Smooth muscle cell (in vitro differentiated cells): Measurements from ENCODE around the gene FXYD6. TPM values are rescaled to one million over a fixed set of nuclear protein-coding genes. Genes with fewer than 3 reads are reported as not detected.

ENCODE experiments used
- DNase-seq: peaks from one replicate; lab custom pipeline; 2025; ENCODE audit not compliant: unreplicated experiment; lab: John Stamatoyannopoulos, UW
- H2AFZ ChIP-seq: fragments of 200-600 bp; sonication (generic); 2 replicates; pipeline ENCODE4 v1.6.0; 2016; ENCODE audit warnings: antibody characterized with exemption, low read depth, mild to moderate bottlenecking
- H3F3A ChIP-seq: fragments of 200-600 bp; sonication (generic); 2 replicates; pipeline ENCODE4 v1.6.0; 2017; ENCODE audit warnings: antibody characterized with exemption, low read depth
- H3K27ac ChIP-seq: fragments of 200-600 bp; sonication (generic); 2 replicates; pipeline ENCODE4 v1.5.1; 2016; ENCODE audit warnings: low read depth, mild to moderate bottlenecking
- H3K27me3 ChIP-seq: fragments of 200-600 bp; sonication (generic); 2 replicates; pipeline ENCODE4 v1.6.1; 2016; ENCODE audit warnings: low read depth, mild to moderate bottlenecking
- H3K36me3 ChIP-seq: fragments of 200-600 bp; sonication (generic); 2 replicates; pipeline ENCODE4 v1.5.1; 2016; ENCODE audit warnings: low read depth
- H3K4me1 ChIP-seq: fragments of 200-600 bp; sonication (generic); 2 replicates; pipeline ENCODE4 v1.5.1; 2016; ENCODE audit warnings: low read depth
- H3K4me2 ChIP-seq: fragments of 200-600 bp; sonication (generic); 2 replicates; pipeline ENCODE4 v1.6.0; 2016; ENCODE audit warnings: mild to moderate bottlenecking
- H3K4me3 ChIP-seq: fragments of 200-600 bp; sonication (generic); 2 replicates; pipeline ENCODE4 v1.5.1; 2016; ENCODE audit warnings: mild to moderate bottlenecking
- H3K79me2 ChIP-seq: fragments of 200-600 bp; sonication (generic); 2 replicates; pipeline ENCODE4 v1.6.0; 2016; ENCODE audit warnings: low read depth, mild to moderate bottlenecking
- H3K9ac ChIP-seq: fragments of 200-600 bp; sonication (generic); 2 replicates; pipeline ENCODE4 v1.6.0; 2016; ENCODE audit warnings: low read depth
- H3K9me3 ChIP-seq: fragments of 200-600 bp; sonication (generic); replicated peaks from 2 replicates; pipeline ENCODE4 v1.5.1; 2016; ENCODE audit warnings: low read depth
- H4K20me1 ChIP-seq: fragments of 200-600 bp; sonication (generic); 2 replicates; pipeline ENCODE4 v1.6.0; 2016; ENCODE audit warnings: low read depth
- CTCF ChIP-seq: fragments of 200-600 bp; sonication (generic); IDR thresholded peaks from 2 replicates; pipeline ENCODE4 v1.5.1; 2017; ENCODE audit warnings: borderline replicate concordance, mild to moderate bottlenecking, antibody characterized with exemption; ENCODE audit not compliant: insufficient read depth, poor library complexity, severe bottlenecking
- WGBS: methylation state at CpG from one replicate; pipeline ENCODE4 v1.1.7; 2016; ENCODE audit warnings: low lambda C conversion rate; 5-methylcytosine and 5-hydroxymethylcytosine counted together
- polyA plus RNA-seq: library from polyadenylated mRNA; unstranded; fragments of >200 nt; fragmentation: Nextera tagmentation; extraction: Ambion mirVana; gene quantifications from 2 replicates; pipeline ENCODE4 v1.2.1, GENCODE V29; 2016
- total RNA-seq: library from RNA; depleted of rRNA; stranded (reverse); fragments of >200 nt; gene quantifications from 2 replicates; pipeline ENCODE4 v1.2.3, GENCODE V29; 2014

FXYD6 gene
- total and polyA plus RNA-seq, 2 experiments from 2014 or later, result 27.7 to 84.5 TPM

- no peak for TF ChIP-seq CTCF
- no peaks in the 10 kb centered on the region for H3K4me1 ChIP-seq
- no peak overlapping the region for H3K4me2 ChIP-seq
- H3K36me3 ChIP-seq, result no peaks in the 10 kb centered on the region
- no peak overlapping the region for H2AFZ ChIP-seq
- H3K9ac ChIP-seq, result no peak overlapping the region
- H3K27ac ChIP-seq, result no peak overlapping the region
- no peaks in the 10 kb centered on the region for H3K79me2 ChIP-seq
- no peaks in the 10 kb centered on the region for H3F3A ChIP-seq
- no peak for DNase-seq
- H4K20me1 ChIP-seq, result no peaks in the 10 kb centered on the region
- H3K4me3 ChIP-seq, result no peak overlapping the region
- no peaks in the 10 kb centered on the region for H3K27me3 ChIP-seq
- 87% methylated on average over 7 of the region's 7 CpGs for WGBS
- H3K9me3 ChIP-seq, result no peaks in the 10 kb centered on the region
These were observed 37.0 kb downstream of the FXYD6 start for GRCh38 chr11:117839380-117839881.

GRCh38 chr11:117838901-117839300 is 37.6 kb downstream of the FXYD6 start:
- no peak for TF ChIP-seq CTCF
- Histone ChIP-seq H3K9me3 (no peaks in the 10 kb centered on the region), H3K9ac (no peak overlapping the region), H4K20me1 (no peaks in the 10 kb centered on the region), H3K36me3 (no peaks in the 10 kb centered on the region), H3K4me3 (no peak overlapping the region), H3K27me3 (no peaks in the 10 kb centered on the region), H2AFZ (no peak overlapping the region), H3K4me1 (no peaks in the 10 kb centered on the region), H3F3A (no peaks in the 10 kb centered on the region), H3K27ac (no peak overlapping the region), H3K79me2 (no peaks in the 10 kb centered on the region), H3K4me2 (no peak overlapping the region)
- 81% methylated on average over 8 of the region's 8 CpGs for WGBS
- DNase-seq, result no peak

GRCh38 chr11:117837791-117838190 is 38.7 kb downstream of the FXYD6 start:
- TF ChIP-seq CTCF, result no peak
- H2AFZ ChIP-seq, result no peak overlapping the region
- H3K4me2 ChIP-seq, result no peak overlapping the region
- H3F3A ChIP-seq, result no peaks in the 10 kb centered on the region
- 90% methylated on average over 8 of the region's 8 CpGs for WGBS
- H3K4me3 ChIP-seq, result no peak overlapping the region
- H3K79me2 ChIP-seq, result no peaks in the 10 kb centered on the region
- H3K36me3 ChIP-seq, result no peaks in the 10 kb centered on the region
- H3K9me3 ChIP-seq, result no peaks in the 10 kb centered on the region
- H3K27me3 ChIP-seq, result no peaks in the 10 kb centered on the region
- no peak overlapping the region for H3K27ac ChIP-seq
- no peaks in the 10 kb centered on the region for H4K20me1 ChIP-seq
- no peak for DNase-seq
- H3K4me1 ChIP-seq, result no peaks in the 10 kb centered on the region
- no peak overlapping the region for H3K9ac ChIP-seq

GRCh38 chr11:117837070-117837776 is 39.2 kb downstream of the FXYD6 start:
- no peaks in the 10 kb centered on the region for H3F3A ChIP-seq
- no peaks in the 10 kb centered on the region for H3K4me1 ChIP-seq
- TF ChIP-seq CTCF, result no peak
- 87% methylated on average over 18 of the region's 18 CpGs for WGBS
- H3K79me2 ChIP-seq, result no peaks in the 10 kb centered on the region
- H3K4me2 ChIP-seq, result no peak overlapping the region
- no peak overlapping the region for H2AFZ ChIP-seq
- no peaks in the 10 kb centered on the region for H4K20me1 ChIP-seq
- H3K27ac ChIP-seq, result no peak overlapping the region
- no peak for DNase-seq
- no peaks in the 10 kb centered on the region for H3K36me3 ChIP-seq
- H3K4me3 ChIP-seq, result no peak overlapping the region
- no peaks in the 10 kb centered on the region for H3K9me3 ChIP-seq
- H3K27me3 ChIP-seq, result no peaks in the 10 kb centered on the region
- H3K9ac ChIP-seq, result no peak overlapping the region
